HL-60 (cell line): ENCODE data around the gene MAP3K4.

Experiments
- DNase-seq, 2 experiments: peaks; one replicate each; pipeline ENCODE4 v3.0.0-alpha.2; 2010 to 2020; ENCODE audit warnings: low read depth in 1 of 2, low spot score in 1 of 2
- H3K27ac ChIP-seq: fragments of 250-450 bp; sonication (Bioruptor Pico); replicated peaks from 2 replicates; pipeline ENCODE4 v1.5.1; 2020; ENCODE audit warnings: mild to moderate bottlenecking, moderate library complexity
- H3K27me3 ChIP-seq: fragments of 250-450 bp; sonication (Bioruptor Pico); 2 replicates; pipeline ENCODE4 v1.5.1; 2021; ENCODE audit warnings: mild to moderate bottlenecking, moderate library complexity; ENCODE audit not compliant: insufficient read depth, poor library complexity, severe bottlenecking
- H3K4me3 ChIP-seq: replicated peaks from 2 replicates; pipeline ENCODE4 v1.5.1; 2011; ENCODE audit warnings: mild to moderate bottlenecking, control low read depth, low read length; ENCODE audit not compliant: insufficient read depth
- GABPA ChIP-seq: IDR thresholded peaks from 2 replicates; pipeline ENCODE4 v1.6.1; 2012; ENCODE audit warnings: low read depth
- POLR2AphosphoS5 ChIP-seq: IDR thresholded peaks from 2 replicates; pipeline ENCODE4 v1.6.1; 2012; ENCODE audit warnings: low read depth
- REST ChIP-seq: IDR thresholded peaks from 2 replicates; pipeline ENCODE4 v1.6.1; 2012; ENCODE audit warnings: low read depth; ENCODE audit not compliant: insufficient replicate concordance
- SPI1 ChIP-seq: IDR thresholded peaks from 2 replicates; pipeline ENCODE4 v1.6.1; 2012; ENCODE audit warnings: low read depth, mild to moderate bottlenecking, borderline replicate concordance
- TF ChIP-seq, protein P1 (sequence below): IDR thresholded peaks from one replicate; pipeline ENCODE4 v1.5.1; 2011; ENCODE audit warnings: low read length, control low read depth, inconsistent platforms; ENCODE audit not compliant: insufficient read depth

MAP3K4 gene

DNA sequence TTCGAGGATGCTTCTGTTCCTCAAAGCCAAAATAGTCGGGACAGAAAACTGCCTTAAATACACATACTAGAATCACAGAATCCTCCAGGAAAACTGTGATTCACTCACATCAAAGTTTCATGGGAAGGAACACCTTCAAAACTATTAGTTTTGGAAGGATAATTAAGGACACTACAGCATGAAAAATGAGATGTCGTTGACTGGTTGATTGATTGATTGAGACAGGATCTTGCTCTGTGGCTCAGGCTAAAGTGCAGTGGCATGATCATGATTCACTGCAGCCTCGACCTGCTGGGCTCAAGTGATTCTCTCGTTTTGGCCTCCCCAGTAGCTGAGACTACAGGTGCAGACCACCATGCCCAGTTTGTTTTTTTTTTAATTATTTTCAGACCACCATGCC lies 25.7 kb upstream of the MAP3K4 start:
- peaks cover 4% of the 10 kb centered on the region for H3K27me3 ChIP-seq
- no peak overlapping the region for H3K27ac ChIP-seq
- no peak overlapping the region for H3K4me3 ChIP-seq
- no peak for DNase-seq
- TF ChIP-seq SPI1: no peak
- no peak for TF ChIP-seq POLR2AphosphoS5
- TF ChIP-seq, protein P1, sequence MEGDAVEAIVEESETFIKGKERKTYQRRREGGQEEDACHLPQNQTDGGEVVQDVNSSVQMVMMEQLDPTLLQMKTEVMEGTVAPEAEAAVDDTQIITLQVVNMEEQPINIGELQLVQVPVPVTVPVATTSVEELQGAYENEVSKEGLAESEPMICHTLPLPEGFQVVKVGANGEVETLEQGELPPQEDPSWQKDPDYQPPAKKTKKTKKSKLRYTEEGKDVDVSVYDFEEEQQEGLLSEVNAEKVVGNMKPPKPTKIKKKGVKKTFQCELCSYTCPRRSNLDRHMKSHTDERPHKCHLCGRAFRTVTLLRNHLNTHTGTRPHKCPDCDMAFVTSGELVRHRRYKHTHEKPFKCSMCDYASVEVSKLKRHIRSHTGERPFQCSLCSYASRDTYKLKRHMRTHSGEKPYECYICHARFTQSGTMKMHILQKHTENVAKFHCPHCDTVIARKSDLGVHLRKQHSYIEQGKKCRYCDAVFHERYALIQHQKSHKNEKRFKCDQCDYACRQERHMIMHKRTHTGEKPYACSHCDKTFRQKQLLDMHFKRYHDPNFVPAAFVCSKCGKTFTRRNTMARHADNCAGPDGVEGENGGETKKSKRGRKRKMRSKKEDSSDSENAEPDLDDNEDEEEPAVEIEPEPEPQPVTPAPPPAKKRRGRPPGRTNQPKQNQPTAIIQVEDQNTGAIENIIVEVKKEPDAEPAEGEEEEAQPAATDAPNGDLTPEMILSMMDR: no peak
- TF ChIP-seq GABPA: no peak
- no peak for TF ChIP-seq REST

DNA sequence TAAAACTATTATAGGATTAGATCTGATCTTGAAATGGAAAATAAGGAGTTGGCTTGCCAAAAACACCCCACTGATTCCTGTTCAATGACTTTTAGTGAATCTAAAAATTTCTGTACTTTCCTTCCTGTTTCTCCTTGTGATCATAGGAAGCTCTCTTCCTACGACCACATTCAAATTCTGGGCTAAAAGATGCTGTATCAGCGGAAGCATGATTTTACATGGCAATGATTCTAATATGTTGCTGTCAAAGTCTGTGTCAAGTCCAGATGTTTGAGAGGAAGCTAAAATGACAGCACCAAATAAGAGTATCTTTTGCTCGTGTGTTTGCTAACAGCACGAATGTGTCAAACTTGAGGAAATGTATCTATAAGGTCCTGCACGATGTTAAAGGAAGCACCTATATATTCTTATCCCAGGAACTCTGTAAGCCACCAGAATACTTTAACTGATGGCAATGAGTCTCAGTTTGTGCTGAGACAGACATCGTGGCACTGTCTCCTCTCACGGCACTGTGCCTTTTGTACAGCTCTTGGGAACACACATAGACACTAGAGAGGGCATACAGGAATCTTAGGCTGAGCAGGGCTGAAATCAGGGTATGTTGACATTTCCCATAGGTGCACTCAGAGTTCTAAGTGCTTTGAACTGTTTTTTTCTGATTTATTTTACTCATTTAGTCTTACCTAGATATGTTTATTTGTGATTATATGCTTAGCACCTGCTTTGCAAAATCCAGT lies 24.9 kb upstream of the MAP3K4 start:
- Histone ChIP-seq H3K27ac (no peak overlapping the region), H3K27me3 (peaks cover 4% of the 10 kb centered on the region), H3K4me3 (no peak overlapping the region)
- TF ChIP-seq POLR2AphosphoS5 (no peak), GABPA (no peak), SPI1 (no peak), REST (no peak)
- TF ChIP-seq, protein P1: no peak
- no peak for DNase-seq

- DNase-seq: no peak
- TF ChIP-seq, protein P1: no peak
- TF ChIP-seq POLR2AphosphoS5 (no peak), REST (no peak), SPI1 (no peak)
- no peak overlapping the region for H3K27ac ChIP-seq
Measured at GRCh38 chr6:160967351-160967750, 24.2 kb upstream of the MAP3K4 start.

More at GRCh38 chr6:160967351-160967750, 24.2 kb upstream of the MAP3K4 start:
- peaks cover 4% of the 10 kb centered on the region for H3K27me3 ChIP-seq
- no peak overlapping the region for H3K4me3 ChIP-seq
